ENCODE data around the gene EPHA5.

- no peak for TF ChIP-seq CTCF (IDR thresholded peaks at IDR 0.05; ENCODE audit: insufficient read depth, low read depth, low read length)
- TF ChIP-seq EZH2 (IDR thresholded peaks at IDR 0.05; ENCODE audit: insufficient read depth, low read length), result no peak
These were observed 111.0 kb downstream of the EPHA5 start for GRCh38 chr4:65559270-65559669.

All from astrocyte (in vitro differentiated cells and primary cell).